ENCODE data around the gene LRP1.

LRP1 gene

DNA sequence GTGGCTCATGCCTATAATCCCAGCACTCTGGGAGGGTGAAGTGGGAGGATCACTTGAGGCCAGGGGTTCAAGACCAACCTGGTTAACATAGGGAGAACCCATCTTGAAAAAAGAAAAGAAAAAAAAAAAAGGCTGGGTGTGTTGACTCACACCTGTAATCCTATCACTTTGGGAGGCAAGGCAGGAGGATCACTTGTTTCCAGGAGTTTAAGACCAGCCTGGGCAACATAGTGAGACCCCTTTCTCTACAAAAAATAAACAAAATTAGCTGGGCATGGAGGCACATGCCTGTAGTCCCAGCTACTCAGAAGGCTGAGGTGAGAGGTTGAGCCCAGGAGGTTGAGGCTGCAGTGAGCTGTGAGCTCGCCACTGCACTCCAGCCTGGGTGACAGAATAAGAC lies 42.1 kb downstream of the LRP1 start (continued):
- TF ChIP-seq, protein P1, sequence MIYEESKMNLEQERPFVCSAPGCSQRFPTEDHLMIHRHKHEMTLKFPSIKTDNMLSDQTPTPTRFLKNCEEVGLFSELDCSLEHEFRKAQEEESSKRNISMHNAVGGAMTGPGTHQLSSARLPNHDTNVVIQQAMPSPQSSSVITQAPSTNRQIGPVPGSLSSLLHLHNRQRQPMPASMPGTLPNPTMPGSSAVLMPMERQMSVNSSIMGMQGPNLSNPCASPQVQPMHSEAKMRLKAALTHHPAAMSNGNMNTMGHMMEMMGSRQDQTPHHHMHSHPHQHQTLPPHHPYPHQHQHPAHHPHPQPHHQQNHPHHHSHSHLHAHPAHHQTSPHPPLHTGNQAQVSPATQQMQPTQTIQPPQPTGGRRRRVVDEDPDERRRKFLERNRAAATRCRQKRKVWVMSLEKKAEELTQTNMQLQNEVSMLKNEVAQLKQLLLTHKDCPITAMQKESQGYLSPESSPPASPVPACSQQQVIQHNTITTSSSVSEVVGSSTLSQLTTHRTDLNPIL (CRISPR knock-in tag; IDR thresholded peaks at IDR 0.05; ENCODE audit: low read depth) = no peak
- TF ChIP-seq RARB (CRISPR knock-in tag; IDR thresholded peaks at IDR 0.05) (no peak), TCF4 (CRISPR knock-in tag; IDR thresholded peaks at IDR 0.05; ENCODE audit: borderline replicate concordance) (no peak)

DNA sequence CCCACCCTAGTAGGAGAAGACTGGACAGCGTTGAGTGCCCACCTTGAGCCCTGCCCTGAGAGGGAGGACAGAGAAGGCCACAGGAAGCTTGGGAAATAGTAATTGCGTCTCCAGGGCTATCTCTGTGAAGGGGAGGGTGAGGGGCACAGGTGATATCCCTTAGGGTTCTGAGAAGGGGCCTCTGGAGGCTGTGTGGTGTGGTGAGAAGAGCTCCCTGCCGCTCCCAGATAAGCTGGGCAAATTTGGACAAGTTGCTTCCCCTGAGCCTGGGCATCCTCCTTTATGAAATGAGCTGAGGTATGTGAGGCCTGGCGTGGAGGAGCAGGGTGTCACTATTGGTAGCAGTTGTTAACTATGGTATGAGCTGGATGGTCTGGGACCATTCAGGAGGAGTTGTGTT lies 42.6 kb downstream of the LRP1 start:
- no peak for ATAC-seq
- TF ChIP-seq ZNF8 (CRISPR knock-in tag; IDR thresholded peaks at IDR 0.05) = no peak
- no peak for TF ChIP-seq TCF4 (CRISPR knock-in tag; IDR thresholded peaks at IDR 0.05; ENCODE audit: borderline replicate concordance)
- no peak for TF ChIP-seq PPARA (CRISPR knock-in tag; IDR thresholded peaks at IDR 0.05; ENCODE audit: borderline replicate concordance)
- TF ChIP-seq, protein P2, sequence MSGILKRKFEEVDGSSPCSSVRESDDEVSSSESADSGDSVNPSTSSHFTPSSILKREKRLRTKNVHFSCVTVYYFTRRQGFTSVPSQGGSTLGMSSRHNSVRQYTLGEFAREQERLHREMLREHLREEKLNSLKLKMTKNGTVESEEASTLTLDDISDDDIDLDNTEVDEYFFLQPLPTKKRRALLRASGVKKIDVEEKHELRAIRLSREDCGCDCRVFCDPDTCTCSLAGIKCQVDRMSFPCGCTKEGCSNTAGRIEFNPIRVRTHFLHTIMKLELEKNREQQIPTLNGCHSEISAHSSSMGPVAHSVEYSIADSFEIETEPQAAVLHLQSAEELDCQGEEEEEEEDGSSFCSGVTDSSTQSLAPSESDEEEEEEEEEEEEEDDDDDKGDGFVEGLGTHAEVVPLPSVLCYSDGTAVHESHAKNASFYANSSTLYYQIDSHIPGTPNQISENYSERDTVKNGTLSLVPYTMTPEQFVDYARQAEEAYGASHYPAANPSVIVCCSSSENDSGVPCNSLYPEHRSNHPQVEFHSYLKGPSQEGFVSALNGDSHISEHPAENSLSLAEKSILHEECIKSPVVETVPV (CRISPR knock-in tag; IDR thresholded peaks at IDR 0.05) = no peak
- no peak for TF ChIP-seq ARNTL (CRISPR knock-in tag; IDR thresholded peaks at IDR 0.05; ENCODE audit: borderline replicate concordance, low read depth)
- TF ChIP-seq, protein P1 (CRISPR knock-in tag; IDR thresholded peaks at IDR 0.05; ENCODE audit: low read depth) = no peak
- TF ChIP-seq TOX (CRISPR knock-in tag; IDR thresholded peaks at IDR 0.05; ENCODE audit: borderline replicate concordance) = no peak
- no peak for TF ChIP-seq OSR1 (CRISPR knock-in tag; IDR thresholded peaks at IDR 0.05)
- TF ChIP-seq ZFP30 (CRISPR knock-in tag; IDR thresholded peaks at IDR 0.05) = no peak
- TF ChIP-seq, protein P3, sequence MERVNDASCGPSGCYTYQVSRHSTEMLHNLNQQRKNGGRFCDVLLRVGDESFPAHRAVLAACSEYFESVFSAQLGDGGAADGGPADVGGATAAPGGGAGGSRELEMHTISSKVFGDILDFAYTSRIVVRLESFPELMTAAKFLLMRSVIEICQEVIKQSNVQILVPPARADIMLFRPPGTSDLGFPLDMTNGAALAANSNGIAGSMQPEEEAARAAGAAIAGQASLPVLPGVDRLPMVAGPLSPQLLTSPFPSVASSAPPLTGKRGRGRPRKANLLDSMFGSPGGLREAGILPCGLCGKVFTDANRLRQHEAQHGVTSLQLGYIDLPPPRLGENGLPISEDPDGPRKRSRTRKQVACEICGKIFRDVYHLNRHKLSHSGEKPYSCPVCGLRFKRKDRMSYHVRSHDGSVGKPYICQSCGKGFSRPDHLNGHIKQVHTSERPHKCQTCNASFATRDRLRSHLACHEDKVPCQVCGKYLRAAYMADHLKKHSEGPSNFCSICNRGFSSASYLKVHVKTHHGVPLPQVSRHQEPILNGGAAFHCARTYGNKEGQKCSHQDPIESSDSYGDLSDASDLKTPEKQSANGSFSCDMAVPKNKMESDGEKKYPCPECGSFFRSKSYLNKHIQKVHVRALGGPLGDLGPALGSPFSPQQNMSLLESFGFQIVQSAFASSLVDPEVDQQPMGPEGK (CRISPR knock-in tag; IDR thresholded peaks at IDR 0.05; ENCODE audit: borderline replicate concordance) = no peak

DNA sequence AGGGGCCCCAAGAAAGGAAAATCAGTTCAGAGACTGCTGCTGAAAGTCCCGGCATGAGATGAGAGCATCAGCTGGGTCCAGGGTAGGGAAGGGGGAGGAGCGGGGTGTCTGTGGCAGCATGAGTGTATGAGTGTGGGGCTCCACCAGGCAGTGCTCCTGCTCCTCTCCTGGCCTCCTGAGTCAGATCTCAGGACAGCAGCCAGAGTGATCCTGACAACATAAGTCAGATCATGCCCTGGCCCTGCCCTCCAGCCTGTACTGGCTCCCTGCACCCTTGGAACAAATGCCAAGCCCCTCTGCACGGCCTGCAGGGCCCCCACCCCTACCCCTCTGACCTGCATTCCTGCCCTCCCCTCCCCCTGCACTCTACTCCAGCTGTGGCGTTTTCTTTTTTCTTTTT lies 43.4 kb downstream of the LRP1 start:
- ATAC-seq = peak; percentile 18
- no peak for TF ChIP-seq BACH2 (CRISPR knock-in tag; IDR thresholded peaks at IDR 0.05; ENCODE audit: borderline replicate concordance)
- no peak for TF ChIP-seq ZNF70 (CRISPR knock-in tag; IDR thresholded peaks at IDR 0.05)
- no peak for TF ChIP-seq OSR1 (CRISPR knock-in tag; IDR thresholded peaks at IDR 0.05)
- no peak for TF ChIP-seq ESRRG (CRISPR knock-in tag; IDR thresholded peaks at IDR 0.05)
- no peak for TF ChIP-seq ARNTL (CRISPR knock-in tag; IDR thresholded peaks at IDR 0.05; ENCODE audit: borderline replicate concordance, low read depth)
- no peak for TF ChIP-seq ZFP3 (CRISPR knock-in tag; IDR thresholded peaks at IDR 0.05)
- TF ChIP-seq, protein P4, sequence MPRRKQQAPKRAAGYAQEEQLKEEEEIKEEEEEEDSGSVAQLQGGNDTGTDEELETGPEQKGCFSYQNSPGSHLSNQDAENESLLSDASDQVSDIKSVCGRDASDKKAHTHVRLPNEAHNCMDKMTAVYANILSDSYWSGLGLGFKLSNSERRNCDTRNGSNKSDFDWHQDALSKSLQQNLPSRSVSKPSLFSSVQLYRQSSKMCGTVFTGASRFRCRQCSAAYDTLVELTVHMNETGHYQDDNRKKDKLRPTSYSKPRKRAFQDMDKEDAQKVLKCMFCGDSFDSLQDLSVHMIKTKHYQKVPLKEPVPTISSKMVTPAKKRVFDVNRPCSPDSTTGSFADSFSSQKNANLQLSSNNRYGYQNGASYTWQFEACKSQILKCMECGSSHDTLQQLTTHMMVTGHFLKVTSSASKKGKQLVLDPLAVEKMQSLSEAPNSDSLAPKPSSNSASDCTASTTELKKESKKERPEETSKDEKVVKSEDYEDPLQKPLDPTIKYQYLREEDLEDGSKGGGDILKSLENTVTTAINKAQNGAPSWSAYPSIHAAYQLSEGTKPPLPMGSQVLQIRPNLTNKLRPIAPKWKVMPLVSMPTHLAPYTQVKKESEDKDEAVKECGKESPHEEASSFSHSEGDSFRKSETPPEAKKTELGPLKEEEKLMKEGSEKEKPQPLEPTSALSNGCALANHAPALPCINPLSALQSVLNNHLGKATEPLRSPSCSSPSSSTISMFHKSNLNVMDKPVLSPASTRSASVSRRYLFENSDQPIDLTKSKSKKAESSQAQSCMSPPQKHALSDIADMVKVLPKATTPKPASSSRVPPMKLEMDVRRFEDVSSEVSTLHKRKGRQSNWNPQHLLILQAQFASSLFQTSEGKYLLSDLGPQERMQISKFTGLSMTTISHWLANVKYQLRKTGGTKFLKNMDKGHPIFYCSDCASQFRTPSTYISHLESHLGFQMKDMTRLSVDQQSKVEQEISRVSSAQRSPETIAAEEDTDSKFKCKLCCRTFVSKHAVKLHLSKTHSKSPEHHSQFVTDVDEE (CRISPR knock-in tag; IDR thresholded peaks at IDR 0.05) = no peak
- no peak for TF ChIP-seq ZNF565 (CRISPR knock-in tag; conservative IDR thresholded peaks at IDR 0.05; ENCODE audit: low read depth)
- no peak for TF ChIP-seq ZFP30 (CRISPR knock-in tag; IDR thresholded peaks at IDR 0.05)
- TF ChIP-seq, protein P2 (CRISPR knock-in tag; IDR thresholded peaks at IDR 0.05) = no peak
- no peak for TF ChIP-seq ZC3H10 (CRISPR knock-in tag; IDR thresholded peaks at IDR 0.05)
- no peak for TF ChIP-seq ZNF8 (CRISPR knock-in tag; IDR thresholded peaks at IDR 0.05)
- no peak for TF ChIP-seq TOX (CRISPR knock-in tag; IDR thresholded peaks at IDR 0.05; ENCODE audit: borderline replicate concordance)
- TF ChIP-seq PPARA (CRISPR knock-in tag; IDR thresholded peaks at IDR 0.05; ENCODE audit: borderline replicate concordance) = no peak
- TF ChIP-seq SNAI2 (CRISPR knock-in tag; IDR thresholded peaks at IDR 0.05) = no peak
- no peak for TF ChIP-seq TCF4 (CRISPR knock-in tag; IDR thresholded peaks at IDR 0.05; ENCODE audit: borderline replicate concordance)
- TF ChIP-seq CSDC2 (CRISPR knock-in tag; IDR thresholded peaks at IDR 0.05) = no peak
